Parathyroid adenoma (tissue), 2 donors: Measurements from ENCODE around the gene LRP1B.

Experiments used
- H2AFZ ChIP-seq: fragments of 300-600 bp; sonication (generic); one replicate; pipeline ENCODE4 v1.7.0; 2017; ENCODE audit warnings: antibody characterized with exemption, mild to moderate bottlenecking
- H3K27ac ChIP-seq: fragments of 300-600 bp; sonication (generic); one replicate; pipeline ENCODE4 v1.7.0; 2017
- H3K27me3 ChIP-seq: fragments of 300-600 bp; sonication (generic); one replicate; pipeline ENCODE4 v1.7.0; 2017; ENCODE audit warnings: low read length; ENCODE audit not compliant: control insufficient read depth, insufficient read depth
- H3K36me3 ChIP-seq: fragments of 300-600 bp; sonication (generic); one replicate; pipeline ENCODE4 v1.7.0; 2017; ENCODE audit warnings: low read length; ENCODE audit not compliant: control insufficient read depth, insufficient read depth
- H3K4me1 ChIP-seq: fragments of 300-600 bp; sonication (generic); one replicate; pipeline ENCODE4 v1.7.0; 2017; ENCODE audit warnings: control low read depth
- H3K4me2 ChIP-seq: fragments of 300-600 bp; sonication (generic); one replicate; pipeline ENCODE4 v1.7.0; 2017; ENCODE audit warnings: low read length
- H3K4me3 ChIP-seq: fragments of 300-600 bp; sonication (generic); one replicate; pipeline ENCODE4 v1.7.0; 2017; ENCODE audit warnings: low read depth, low read length
- H3K79me2 ChIP-seq: fragments of 300-600 bp; sonication (generic); one replicate; pipeline ENCODE4 v1.7.0; 2017; ENCODE audit warnings: control low read depth
- H3K9ac ChIP-seq: fragments of 300-600 bp; sonication (generic); one replicate; pipeline ENCODE4 v1.7.0; 2017; ENCODE audit warnings: mild to moderate bottlenecking
- H3K9me3 ChIP-seq: fragments of 300-600 bp; sonication (generic); one replicate; pipeline ENCODE4 v1.7.0; 2017; ENCODE audit warnings: low read length; ENCODE audit not compliant: control insufficient read depth
- TF ChIP-seq, protein P1 (sequence below): fragments of 300-600 bp; sonication (generic); IDR thresholded peaks from one replicate; pipeline ENCODE4 v1.7.0; 2017; ENCODE audit warnings: antibody characterized with exemption, mild to moderate bottlenecking
- donor health status: primary hyperparathyroidism.

Gene LRP1B

DNA sequence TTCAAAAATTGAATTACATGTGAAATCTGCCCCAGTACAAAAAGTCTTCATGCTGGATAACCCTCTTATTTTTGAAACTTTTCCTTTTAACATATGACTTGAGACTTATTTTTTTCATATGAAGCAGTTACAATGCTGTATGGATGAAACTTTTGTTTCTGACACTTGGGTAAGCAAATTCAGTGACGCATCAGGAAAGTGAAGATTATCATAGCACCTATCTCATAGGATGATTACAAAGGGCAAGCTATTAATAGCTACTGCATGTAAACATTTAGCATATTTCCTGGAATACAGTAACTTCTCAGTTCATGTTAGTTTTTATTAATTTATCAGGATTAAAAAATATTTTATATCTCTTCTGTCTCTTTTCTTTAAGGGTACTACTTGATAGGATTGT, 1109.2 kb downstream of the LRP1B start:
- Histone ChIP-seq H3K4me2 (no peak overlapping the region), H2AFZ (no peak overlapping the region), H3K36me3 (no peaks in the 10 kb centered on the region), H3K9me3 (no peaks in the 10 kb centered on the region), H3K27me3 (no peaks in the 10 kb centered on the region), H3K27ac (no peak overlapping the region), H3K79me2 (no peaks in the 10 kb centered on the region), H3K4me1 (no peaks in the 10 kb centered on the region), H3K9ac (no peak overlapping the region), H3K4me3 (no peak overlapping the region)
- TF ChIP-seq, protein P1, sequence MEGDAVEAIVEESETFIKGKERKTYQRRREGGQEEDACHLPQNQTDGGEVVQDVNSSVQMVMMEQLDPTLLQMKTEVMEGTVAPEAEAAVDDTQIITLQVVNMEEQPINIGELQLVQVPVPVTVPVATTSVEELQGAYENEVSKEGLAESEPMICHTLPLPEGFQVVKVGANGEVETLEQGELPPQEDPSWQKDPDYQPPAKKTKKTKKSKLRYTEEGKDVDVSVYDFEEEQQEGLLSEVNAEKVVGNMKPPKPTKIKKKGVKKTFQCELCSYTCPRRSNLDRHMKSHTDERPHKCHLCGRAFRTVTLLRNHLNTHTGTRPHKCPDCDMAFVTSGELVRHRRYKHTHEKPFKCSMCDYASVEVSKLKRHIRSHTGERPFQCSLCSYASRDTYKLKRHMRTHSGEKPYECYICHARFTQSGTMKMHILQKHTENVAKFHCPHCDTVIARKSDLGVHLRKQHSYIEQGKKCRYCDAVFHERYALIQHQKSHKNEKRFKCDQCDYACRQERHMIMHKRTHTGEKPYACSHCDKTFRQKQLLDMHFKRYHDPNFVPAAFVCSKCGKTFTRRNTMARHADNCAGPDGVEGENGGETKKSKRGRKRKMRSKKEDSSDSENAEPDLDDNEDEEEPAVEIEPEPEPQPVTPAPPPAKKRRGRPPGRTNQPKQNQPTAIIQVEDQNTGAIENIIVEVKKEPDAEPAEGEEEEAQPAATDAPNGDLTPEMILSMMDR: no peak

DNA sequence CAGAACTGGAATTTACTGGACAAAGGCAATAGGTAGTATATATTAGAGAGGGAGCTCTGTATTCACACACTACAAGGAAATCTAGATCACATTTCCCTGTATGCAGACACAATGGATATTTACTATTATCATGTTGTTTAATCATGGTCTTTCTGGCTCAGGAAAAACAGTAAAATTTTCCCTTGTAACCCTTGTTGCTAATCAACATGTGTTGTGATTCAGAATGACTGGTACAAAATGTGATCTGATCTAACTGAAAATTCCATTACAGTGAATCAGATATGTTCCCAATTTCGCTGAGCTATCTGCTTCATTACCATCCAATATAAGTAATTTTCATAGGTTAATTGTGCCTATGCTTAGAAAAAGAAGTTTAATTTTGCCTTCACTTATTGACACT, 1109.7 kb downstream of the LRP1B start:
- no peaks in the 10 kb centered on the region for H3K4me1 ChIP-seq
- TF ChIP-seq, protein P1: no peak
- no peak overlapping the region for H3K9ac ChIP-seq
- no peaks in the 10 kb centered on the region for H3K36me3 ChIP-seq
- H2AFZ ChIP-seq: no peak overlapping the region
- no peak overlapping the region for H3K27ac ChIP-seq
- no peaks in the 10 kb centered on the region for H3K79me2 ChIP-seq
- no peak overlapping the region for H3K4me2 ChIP-seq
- no peaks in the 10 kb centered on the region for H3K9me3 ChIP-seq
- H3K4me3 ChIP-seq: no peak overlapping the region
- H3K27me3 ChIP-seq: no peaks in the 10 kb centered on the region

DNA sequence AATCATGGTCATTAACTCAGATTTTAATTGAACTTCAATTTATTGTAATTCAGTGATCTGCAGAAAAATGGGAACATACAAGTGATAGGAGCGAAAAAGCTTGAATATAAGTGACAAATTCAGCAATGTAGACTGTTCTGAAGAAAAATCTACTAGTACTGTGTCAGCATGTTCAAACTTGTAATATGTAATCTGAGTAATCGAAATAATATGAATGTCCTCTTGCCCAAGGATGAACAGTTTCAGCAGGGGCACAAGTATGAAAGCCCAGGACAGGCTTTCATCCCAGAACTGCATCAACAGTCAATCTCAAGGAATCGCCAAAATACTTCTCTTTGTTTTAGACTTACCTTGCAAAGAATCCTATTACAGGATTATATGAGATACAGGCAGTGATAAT, 1110.5 kb downstream of the LRP1B start:
- no peak overlapping the region for H3K27ac ChIP-seq
- H3K27me3 ChIP-seq: no peaks in the 10 kb centered on the region
- H3K4me1 ChIP-seq: no peaks in the 10 kb centered on the region
- no peak overlapping the region for H3K4me3 ChIP-seq
- H3K9ac ChIP-seq: no peak overlapping the region
- H3K36me3 ChIP-seq: no peaks in the 10 kb centered on the region
- TF ChIP-seq, protein P1: no peak
- no peak overlapping the region for H2AFZ ChIP-seq
- H3K9me3 ChIP-seq: no peaks in the 10 kb centered on the region
- no peaks in the 10 kb centered on the region for H3K79me2 ChIP-seq
- H3K4me2 ChIP-seq: no peak overlapping the region

DNA sequence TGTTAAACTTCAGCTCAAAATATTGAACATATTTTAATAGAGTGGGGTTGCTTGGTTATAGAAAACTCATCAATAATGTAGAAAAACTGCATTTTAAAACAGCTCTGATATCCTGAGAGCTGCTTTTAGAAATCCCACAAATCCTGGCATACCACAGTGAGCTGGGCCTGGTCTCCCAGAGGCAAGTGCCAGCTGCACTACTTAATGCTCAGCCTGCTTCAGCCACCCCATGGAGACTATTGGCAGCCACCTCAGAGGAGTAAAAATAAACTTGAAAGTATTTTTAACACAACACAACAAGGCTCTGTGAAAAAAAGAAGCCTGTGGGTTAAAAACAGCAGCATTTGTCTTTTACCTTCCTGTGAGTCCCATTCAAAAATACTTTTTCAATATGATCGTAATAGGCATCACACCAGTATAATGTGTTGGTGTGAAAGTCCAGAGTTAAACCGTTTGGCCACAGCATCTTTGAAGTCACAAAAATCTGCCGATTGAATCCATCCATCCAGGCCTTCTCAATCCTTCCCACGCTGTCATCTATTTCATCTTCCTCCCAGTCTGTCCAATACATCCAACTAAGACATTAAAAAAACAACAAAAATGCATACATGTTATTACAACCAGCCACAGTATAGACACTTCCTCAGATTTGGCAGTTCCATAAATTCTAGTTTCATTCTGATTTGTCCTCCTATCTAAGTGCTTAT, 1115.3 kb downstream of the LRP1B start:
- no peak overlapping the region for H3K9ac ChIP-seq

More for the DNA sequence above, 1115.3 kb downstream of the LRP1B start:
- H3K36me3 ChIP-seq: no peaks in the 10 kb centered on the region
- TF ChIP-seq, protein P1: no peak
- no peaks in the 10 kb centered on the region for H3K79me2 ChIP-seq
- H3K4me1 ChIP-seq: no peaks in the 10 kb centered on the region
- H3K27me3 ChIP-seq: no peaks in the 10 kb centered on the region
- H3K4me2 ChIP-seq: no peak overlapping the region
- no peak overlapping the region for H3K27ac ChIP-seq
- no peaks in the 10 kb centered on the region for H3K9me3 ChIP-seq
- no peak overlapping the region for H2AFZ ChIP-seq
- no peak overlapping the region for H3K4me3 ChIP-seq
